GM21526 (cell line): ENCODE data around the gene VCX2.
"Not testable (repeated sequence)": the region's sequence is repeated elsewhere in the genome, so short reads cannot be mapped to it uniquely, and the experiment has no call there.

ENCODE experiments used
- ATAC-seq: cut with Tn5 transposase; IDR thresholded peaks from one replicate; pipeline ENCODE4 v1.9.1; 2021; ENCODE audit warnings: moderate library complexity; ENCODE audit not compliant: unreplicated experiment, low FRiP score

The VCX2 gene

DNA sequence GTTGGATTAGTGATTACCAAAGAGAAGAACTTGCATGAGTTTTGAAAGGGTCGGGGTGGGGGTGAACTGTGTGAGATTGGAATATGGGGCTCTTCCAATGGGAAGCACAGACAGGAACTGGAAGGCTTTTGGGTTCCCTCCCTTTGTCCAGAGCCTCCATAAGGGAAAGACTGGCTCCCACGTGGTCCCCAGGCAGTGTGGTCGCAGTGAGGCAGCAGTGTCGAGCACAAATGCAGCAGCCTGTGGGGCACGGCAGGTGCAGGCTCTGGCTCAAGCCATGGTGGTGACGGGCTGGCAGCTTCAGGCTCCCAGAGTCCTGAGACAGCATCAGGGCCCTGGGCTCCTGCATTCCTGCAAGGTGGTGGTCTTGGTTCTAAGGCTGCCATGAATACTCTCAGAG lies 45.5 kb downstream of the VCX2 start:
- no peak for ATAC-seq

DNA sequence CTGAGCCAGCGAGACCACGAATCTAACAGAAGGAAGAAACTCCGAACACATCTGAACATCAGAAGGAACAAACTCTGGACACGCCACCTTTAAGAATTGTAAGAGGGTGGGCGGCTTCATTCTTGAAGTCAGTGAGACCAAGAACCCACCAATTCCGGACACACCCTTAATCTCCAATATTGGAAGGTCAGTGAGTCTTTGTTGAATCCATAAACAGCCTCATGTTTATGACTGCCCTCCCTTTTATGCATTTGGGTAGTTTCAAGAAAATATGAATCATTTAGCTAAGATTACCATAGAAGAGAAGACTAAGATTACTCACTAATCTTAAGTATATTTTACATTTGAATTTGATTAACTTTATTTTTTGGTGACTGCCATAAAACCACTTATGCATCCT lies 48.5 kb downstream of the VCX2 start:
- no peak for ATAC-seq

DNA sequence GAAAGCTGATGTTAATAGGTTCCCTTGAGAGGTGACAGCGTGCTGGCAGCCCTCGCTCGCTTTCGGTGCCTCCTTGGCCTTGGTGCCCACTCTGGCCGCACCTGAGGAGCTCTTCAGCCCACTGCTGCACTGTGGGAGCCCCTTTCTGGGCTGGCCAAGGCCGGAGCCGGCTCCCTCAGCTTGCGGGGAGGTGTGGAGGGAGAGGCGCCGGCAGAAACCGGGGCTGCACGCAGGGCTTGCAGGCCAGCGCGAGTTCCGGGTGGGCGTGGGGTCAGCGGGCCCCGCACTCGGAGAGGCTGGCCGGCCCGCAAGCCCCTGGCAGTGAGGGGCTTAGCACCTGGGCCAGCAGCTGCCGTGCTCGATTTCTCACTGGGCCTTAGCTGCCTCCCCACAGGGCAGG lies 49.7 kb downstream of the VCX2 start:
- not testable (repeated sequence) for ATAC-seq
